ENCODE results near the gene LYPLA2. TPM values are rescaled to one million over a fixed set of nuclear protein-coding genes. Genes with fewer than 3 reads are reported as not detected.
A peak's percentile ranks its signal among the peaks of the same experiment; 100 is the strongest.

Gene LYPLA2
- total RNA-seq, 1 donor from 2014 or later = 44.2 TPM

- no peaks in the 10 kb centered on the region for H3K9me3 ChIP-seq
- TF ChIP-seq, protein P1, sequence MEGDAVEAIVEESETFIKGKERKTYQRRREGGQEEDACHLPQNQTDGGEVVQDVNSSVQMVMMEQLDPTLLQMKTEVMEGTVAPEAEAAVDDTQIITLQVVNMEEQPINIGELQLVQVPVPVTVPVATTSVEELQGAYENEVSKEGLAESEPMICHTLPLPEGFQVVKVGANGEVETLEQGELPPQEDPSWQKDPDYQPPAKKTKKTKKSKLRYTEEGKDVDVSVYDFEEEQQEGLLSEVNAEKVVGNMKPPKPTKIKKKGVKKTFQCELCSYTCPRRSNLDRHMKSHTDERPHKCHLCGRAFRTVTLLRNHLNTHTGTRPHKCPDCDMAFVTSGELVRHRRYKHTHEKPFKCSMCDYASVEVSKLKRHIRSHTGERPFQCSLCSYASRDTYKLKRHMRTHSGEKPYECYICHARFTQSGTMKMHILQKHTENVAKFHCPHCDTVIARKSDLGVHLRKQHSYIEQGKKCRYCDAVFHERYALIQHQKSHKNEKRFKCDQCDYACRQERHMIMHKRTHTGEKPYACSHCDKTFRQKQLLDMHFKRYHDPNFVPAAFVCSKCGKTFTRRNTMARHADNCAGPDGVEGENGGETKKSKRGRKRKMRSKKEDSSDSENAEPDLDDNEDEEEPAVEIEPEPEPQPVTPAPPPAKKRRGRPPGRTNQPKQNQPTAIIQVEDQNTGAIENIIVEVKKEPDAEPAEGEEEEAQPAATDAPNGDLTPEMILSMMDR (IDR thresholded peaks at IDR 0.05) = no peak
- no peaks in the 10 kb centered on the region for H3K36me3 ChIP-seq
- intact Hi-C loops (cut with DNase I) = no loop called here
- H3K4me3 ChIP-seq = no peak overlapping the region
- H3K4me1 ChIP-seq = peaks cover 11% of the 10 kb centered on the region
- no peaks in the 10 kb centered on the region for H3K27me3 ChIP-seq (ENCODE audit: low read depth)
- no peak for DNase-seq
- ATAC-seq = no peak
- no peak overlapping the region for H3K27ac ChIP-seq
Observed at GRCh38 chr1:23836037-23836436, 45.1 kb downstream of the LYPLA2 start.

- H3K4me3 ChIP-seq = peak overlapping the region; percentile 47
Observed at GRCh38 chr1:23837908-23838307, 47.0 kb downstream of the LYPLA2 start.

GRCh38 chr1:23838401-23838866 is 47.5 kb downstream of the LYPLA2 start:
- ATAC-seq (peak; percentile 99 to 100), DNase-seq (peak; percentile 79)
- Histone ChIP-seq H3K4me3 (peak overlapping the region; percentile 47), H3K4me1 (peaks cover 11% of the 10 kb centered on the region), H3K9me3 (no peaks in the 10 kb centered on the region), H3K36me3 (peaks cover 2% of the 10 kb centered on the region), H3K27ac (no peak overlapping the region), H3K27me3 (ENCODE audit: low read depth) (no peaks in the 10 kb centered on the region)
- TF ChIP-seq, protein P1 (IDR thresholded peaks at IDR 0.05) = no peak
- intact Hi-C loops (cut with DNase I) = no loop called here

More at GRCh38 chr1:23837908-23838307, 47.0 kb downstream of the LYPLA2 start:
- peak; percentile 9 to 39 for ATAC-seq
- H3K36me3 ChIP-seq = no peaks in the 10 kb centered on the region
- intact Hi-C loops (cut with DNase I) = no loop called here
- DNase-seq = peak; percentile 47
- TF ChIP-seq, protein P1 (IDR thresholded peaks at IDR 0.05) = no peak
- no peaks in the 10 kb centered on the region for H3K27me3 ChIP-seq (ENCODE audit: low read depth)
- H3K9me3 ChIP-seq = no peaks in the 10 kb centered on the region
- peaks cover 11% of the 10 kb centered on the region for H3K4me1 ChIP-seq
- H3K27ac ChIP-seq = no peak overlapping the region

GRCh38 chr1:23843644-23844043 is 52.7 kb downstream of the LYPLA2 start:
- TF ChIP-seq, protein P1 (IDR thresholded peaks at IDR 0.05) = no peak
- Histone ChIP-seq H3K4me3 (no peak overlapping the region), H3K36me3 (peaks cover 50% of the 10 kb centered on the region), H3K4me1 (peaks cover 4% of the 10 kb centered on the region), H3K27ac (no peak overlapping the region), H3K27me3 (ENCODE audit: low read depth) (no peaks in the 10 kb centered on the region), H3K9me3 (no peaks in the 10 kb centered on the region)
- DNase-seq (no peak), ATAC-seq (no peak)
- intact Hi-C loops (cut with DNase I) = no loop called here

Other genes with a start within 250 kb of the LYPLA2 start
- gene ID3, start 231.6 kb upstream of the LYPLA2 start, total RNA-seq = 137 TPM
- gene RPL11, start 99.3 kb upstream of the LYPLA2 start, total RNA-seq = 959 TPM
- 64.2 TPM for gene ELOA, start 47.7 kb upstream of the LYPLA2 start, total RNA-seq
- 46.6 TPM for gene PITHD1, start 12.7 kb upstream of the LYPLA2 start, total RNA-seq
- gene GALE, start 9.6 kb downstream of the LYPLA2 start, total RNA-seq = 49.8 TPM
- 39.3 TPM for gene HMGCL, start 34.3 kb downstream of the LYPLA2 start, total RNA-seq
- 54.2 TPM for gene FUCA1, start 77.1 kb downstream of the LYPLA2 start, total RNA-seq
- gene CNR2, start 122.2 kb downstream of the LYPLA2 start, total RNA-seq = not detected
- gene PNRC2, start 168.7 kb downstream of the LYPLA2 start, total RNA-seq = 111 TPM
- 93.7 TPM for gene SRSF10, start 189.2 kb downstream of the LYPLA2 start, total RNA-seq